T-helper 2 cell treated with Interferon-gamma antibody and Interleukin-4, amounts not matched to agents 5 μg/mL and 100 μg/mL, for 36 hours (primary cell): Measurements from ENCODE around the gene SCRN1.

ENCODE experiments used
- DNase-seq: peaks from one replicate; pipeline ENCODE4 v3.0.0; 2021; ENCODE audit warnings: low spot score
- H3K27ac Mint-ChIP-seq: one replicate; pipeline ENCODE4 v1.8.0; 2021; ENCODE audit warnings: mild to moderate bottlenecking, mixed read lengths
- H3K27me3 Mint-ChIP-seq: one replicate; pipeline ENCODE4 v1.8.0; 2021; ENCODE audit warnings: low read depth, mixed read lengths
- H3K36me3 Mint-ChIP-seq: one replicate; pipeline ENCODE4 v1.8.0; 2021; ENCODE audit warnings: low read depth, mixed read lengths
- H3K4me1 Mint-ChIP-seq: one replicate; pipeline ENCODE4 v1.8.0; 2021; ENCODE audit warnings: low read depth, mixed read lengths
- H3K4me3 Mint-ChIP-seq: one replicate; pipeline ENCODE4 v1.8.0; 2022; ENCODE audit warnings: mild to moderate bottlenecking, moderate library complexity, mixed read lengths
- H3K9me3 Mint-ChIP-seq: one replicate; pipeline ENCODE4 v1.8.0; 2021; ENCODE audit warnings: mixed read lengths

SCRN1 gene

DNA sequence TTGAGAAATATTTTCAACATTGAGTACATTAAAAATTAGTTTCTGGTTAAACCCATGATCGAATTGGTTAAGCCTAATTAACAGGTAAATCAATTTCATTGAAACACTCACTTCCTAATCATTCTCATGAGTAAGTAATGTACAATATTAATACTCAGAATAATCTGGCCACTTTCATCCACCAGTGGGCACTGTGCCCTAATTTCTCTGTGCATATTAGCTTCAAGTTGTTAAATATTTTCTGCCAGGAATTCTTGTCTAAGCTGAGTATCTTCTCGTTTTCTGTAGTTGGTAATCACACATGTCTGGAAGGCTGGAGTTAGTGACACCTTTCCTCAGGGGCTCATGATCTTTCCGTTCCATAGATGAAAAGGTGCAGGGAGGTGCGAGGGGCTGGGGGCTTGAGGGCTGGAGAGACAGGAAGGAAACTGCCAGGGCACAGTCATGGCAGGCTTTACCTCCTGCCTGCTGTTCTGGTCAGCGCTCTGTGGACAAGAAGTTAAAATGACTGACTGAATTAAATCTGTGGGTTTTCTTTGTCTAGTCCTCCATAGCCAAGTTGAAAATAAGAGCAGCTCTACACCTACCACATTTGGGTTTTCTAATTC, 111.4 kb downstream of the SCRN1 start:
- Mint-ChIP-seq H3K9me3 (no peaks in the 10 kb centered on the region), H3K4me3 (no peak overlapping the region), H3K27ac (no peak overlapping the region), H3K4me1 (no peaks in the 10 kb centered on the region), H3K36me3 (no peaks in the 10 kb centered on the region), H3K27me3 (peaks cover 14% of the 10 kb centered on the region)
- DNase-seq = no peak

DNA sequence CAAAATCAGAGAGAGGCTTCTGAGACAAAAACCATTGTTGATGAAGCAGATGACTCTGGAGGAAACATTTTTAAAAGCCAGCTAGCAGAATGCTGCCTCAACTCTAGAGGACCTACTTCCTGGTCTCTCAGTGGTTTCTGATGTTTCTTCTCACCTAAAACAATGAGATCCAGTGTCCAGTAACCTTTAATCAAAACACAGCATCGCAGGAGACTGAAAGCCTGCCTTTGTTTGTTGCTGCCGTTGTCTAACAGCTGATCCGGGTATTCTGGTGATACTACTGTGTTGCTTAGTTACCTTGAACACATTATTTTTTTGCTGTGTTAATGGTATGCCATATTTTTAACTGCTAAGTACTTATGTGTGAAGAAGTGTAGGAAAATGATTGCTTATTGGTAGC, 112.4 kb downstream of the SCRN1 start:
- Mint-ChIP-seq H3K9me3 (no peaks in the 10 kb centered on the region), H3K4me1 (no peaks in the 10 kb centered on the region), H3K36me3 (no peaks in the 10 kb centered on the region), H3K27ac (no peak overlapping the region), H3K4me3 (no peak overlapping the region), H3K27me3 (peaks cover 10% of the 10 kb centered on the region)
- no peak for DNase-seq

DNA sequence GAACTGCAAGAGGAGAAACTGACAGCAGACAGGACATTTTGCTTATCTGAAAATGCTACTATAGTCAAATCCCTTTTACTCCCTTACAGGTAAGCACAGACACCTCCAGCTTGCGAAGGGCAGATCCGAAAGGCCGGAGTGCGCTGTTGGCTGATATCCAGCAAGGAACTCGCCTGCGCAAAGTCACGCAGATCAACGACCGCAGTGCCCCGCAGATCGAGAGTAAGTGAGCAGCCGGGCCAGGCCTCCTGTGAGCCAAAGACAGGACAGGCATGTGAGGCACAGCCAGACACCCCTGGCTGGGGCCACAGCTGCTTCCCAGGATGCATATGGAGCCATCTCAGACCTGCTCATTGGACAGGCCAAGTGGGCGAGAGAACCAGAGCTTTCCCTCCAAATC, 113.9 kb downstream of the SCRN1 start:
- no peak for DNase-seq
- H3K4me3 Mint-ChIP-seq = no peak overlapping the region
- no peak overlapping the region for H3K27ac Mint-ChIP-seq
- peaks cover 10% of the 10 kb centered on the region for H3K27me3 Mint-ChIP-seq
- no peaks in the 10 kb centered on the region for H3K4me1 Mint-ChIP-seq
- H3K36me3 Mint-ChIP-seq = no peaks in the 10 kb centered on the region
- H3K9me3 Mint-ChIP-seq = no peaks in the 10 kb centered on the region

DNA sequence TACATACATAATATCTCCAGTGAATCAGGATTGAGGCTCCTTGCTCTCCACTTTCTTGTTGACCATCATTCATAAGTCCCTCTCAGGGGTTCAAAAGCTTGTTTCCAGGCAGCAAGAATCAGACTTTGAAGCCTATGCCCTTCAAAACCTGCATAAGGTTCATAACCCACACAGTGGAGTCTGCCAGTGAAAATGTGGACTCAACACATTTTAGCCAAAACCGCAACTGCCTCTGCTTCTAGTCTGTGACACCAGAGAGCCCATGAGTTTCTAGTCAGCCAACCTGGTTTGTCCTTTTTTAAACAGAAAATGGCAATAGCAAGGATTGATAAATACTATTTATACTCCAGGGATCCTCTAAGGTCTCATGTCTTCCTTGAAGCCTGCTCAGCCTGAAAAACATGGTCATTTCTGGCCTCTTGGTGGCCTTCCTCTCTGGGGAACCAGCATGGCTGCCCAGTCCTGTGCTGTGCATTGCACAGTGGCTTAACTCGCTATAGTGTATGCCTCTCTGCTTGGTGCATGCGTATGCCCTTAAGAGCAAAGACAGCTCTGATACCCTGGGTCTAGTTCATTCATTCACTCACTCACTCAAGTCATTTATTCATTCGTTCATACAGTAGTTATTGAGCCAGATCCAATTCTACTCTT, 115.8 kb downstream of the SCRN1 start:
- H3K4me1 Mint-ChIP-seq = no peaks in the 10 kb centered on the region
- no peak for DNase-seq
- no peaks in the 10 kb centered on the region for H3K36me3 Mint-ChIP-seq
- no peak overlapping the region for H3K4me3 Mint-ChIP-seq
- H3K27ac Mint-ChIP-seq = no peak overlapping the region
- H3K27me3 Mint-ChIP-seq = peaks cover 16% of the 10 kb centered on the region
- H3K9me3 Mint-ChIP-seq = no peaks in the 10 kb centered on the region

DNA sequence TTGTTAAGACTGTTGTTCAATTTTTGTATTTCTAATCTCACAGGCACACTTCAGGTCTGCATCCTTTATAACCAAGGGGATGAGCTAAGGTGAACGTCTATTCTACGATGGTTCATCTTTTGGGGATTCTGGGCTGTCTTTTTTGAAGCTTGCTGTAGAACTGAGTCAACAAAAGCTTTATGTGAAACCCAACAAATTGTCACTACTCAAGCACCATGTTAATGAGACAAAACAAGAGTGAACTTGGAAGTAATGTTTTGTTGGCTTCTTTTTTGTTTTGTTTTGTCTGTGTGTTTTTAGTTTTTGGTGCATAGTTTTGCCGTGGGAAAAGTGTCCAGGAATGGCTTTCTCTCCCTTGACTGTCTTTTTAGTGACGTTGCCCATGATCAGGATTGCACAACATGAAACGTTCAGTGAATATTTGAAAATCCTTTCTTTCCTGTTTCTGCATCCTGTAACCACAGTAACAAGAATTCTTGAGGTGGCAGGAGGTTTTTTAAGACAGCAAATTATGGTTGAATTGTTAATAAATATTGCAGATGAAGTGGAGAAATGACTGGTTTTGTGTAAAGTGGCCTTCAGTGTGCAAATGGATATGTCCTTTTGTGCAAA, 117.7 kb downstream of the SCRN1 start:
- Mint-ChIP-seq H3K27ac (no peak overlapping the region), H3K9me3 (no peaks in the 10 kb centered on the region), H3K36me3 (no peaks in the 10 kb centered on the region), H3K4me3 (no peak overlapping the region), H3K4me1 (no peaks in the 10 kb centered on the region), H3K27me3 (peaks cover 9% of the 10 kb centered on the region)
- no peak for DNase-seq
